ENCODE results near the gene NCOA7. TPM values are rescaled to one million over a fixed set of nuclear protein-coding genes. Genes with fewer than 3 reads are reported as not detected.
A peak's percentile ranks its signal among the peaks of the same experiment; 100 is the strongest.
"Not testable (repeated sequence)": the region's sequence is repeated elsewhere in the genome, so short reads cannot be mapped to it uniquely, and the experiment has no call there.

NCOA7 gene
- polyA plus RNA-seq, 6 donors from 2014 or later, result 1.6 to 10.9 (median 8.4) TPM

- Mint-ChIP-seq H3K27ac (no peak overlapping the region), H3K4me3 (no peak overlapping the region), H3K4me1 (peaks cover 0 to 8% (median 0%) of the 10 kb centered on the region in 3 donors), H3K9me3 (peaks cover 0 to 7% (median 0%) of the 10 kb centered on the region in 7 donors), H3K27me3 (no peaks in the 10 kb centered on the region), H3K36me3 (no peaks in the 10 kb centered on the region)
- no peak for DNase-seq
- ATAC-seq (ENCODE audit: low read depth in 2 of 2), result no peak
These were observed 55.7 kb downstream of the NCOA7 start for GRCh38 chr6:125846292-125847024.

- peaks cover 0 to 13% of the 10 kb centered on the region in 2 donors for H3K36me3 Mint-ChIP-seq
- not testable (repeated sequence) for ATAC-seq (ENCODE audit: low read depth in 2 of 2); DNase-seq; H3K27ac Mint-ChIP-seq; H3K4me3 Mint-ChIP-seq; H3K27me3 Mint-ChIP-seq
- H3K9me3 Mint-ChIP-seq, result peaks cover 0 to 14% (median 0%) of the 10 kb centered on the region in 7 donors
- peaks cover 8 to 12% (median 10%) of the 10 kb centered on the region in 3 donors for H3K4me1 Mint-ChIP-seq
These were observed 57.5 kb downstream of the NCOA7 start for GRCh38 chr6:125848286-125848685.

GRCh38 chr6:125850361-125850760 lies 59.6 kb downstream of the NCOA7 start:
- H3K4me1 Mint-ChIP-seq, result peaks cover 11 to 15% (median 12%) of the 10 kb centered on the region in 3 donors
- peaks cover 0 to 14% (median 0%) of the 10 kb centered on the region in 7 donors for H3K9me3 Mint-ChIP-seq
- H3K4me3 Mint-ChIP-seq, result no peak overlapping the region
- H3K36me3 Mint-ChIP-seq, result peaks cover 7 to 13% of the 10 kb centered on the region in 2 donors
- DNase-seq, result no peak
- no peak overlapping the region for H3K27ac Mint-ChIP-seq
- H3K27me3 Mint-ChIP-seq, result no peaks in the 10 kb centered on the region
- ATAC-seq (ENCODE audit: low read depth in 2 of 2), result no peak

GRCh38 chr6:125852587-125852986 lies 61.8 kb downstream of the NCOA7 start:
- Mint-ChIP-seq H3K4me3 (no peak overlapping the region), H3K27me3 (no peaks in the 10 kb centered on the region), H3K27ac (no peak overlapping the region), H3K4me1 (peaks cover 11 to 15% (median 12%) of the 10 kb centered on the region in 3 donors), H3K36me3 (peaks cover 7 to 13% of the 10 kb centered on the region in 2 donors), H3K9me3 (peaks cover 0 to 14% (median 0%) of the 10 kb centered on the region in 7 donors)
- DNase-seq, result no peak
- ATAC-seq (ENCODE audit: low read depth in 2 of 2), result no peak

GRCh38 chr6:125853168-125853567 lies 62.4 kb downstream of the NCOA7 start:
- Mint-ChIP-seq H3K27me3 (no peaks in the 10 kb centered on the region), H3K4me3 (no peak overlapping the region), H3K4me1 (peaks cover 11 to 15% (median 12%) of the 10 kb centered on the region in 3 donors), H3K9me3 (peaks cover 0 to 14% (median 0%) of the 10 kb centered on the region in 7 donors), H3K36me3 (peaks cover 7 to 13% of the 10 kb centered on the region in 2 donors), H3K27ac (peak overlapping the region in 1 of 6 donors; percentile 51)
- DNase-seq (no peak), ATAC-seq (ENCODE audit: low read depth in 2 of 2) (no peak)

GRCh38 chr6:125853756-125854155 lies 63.0 kb downstream of the NCOA7 start:
- Mint-ChIP-seq H3K4me3 (no peak overlapping the region), H3K36me3 (peaks cover 7 to 13% of the 10 kb centered on the region in 2 donors), H3K27ac (no peak overlapping the region), H3K9me3 (peaks cover 0 to 14% (median 0%) of the 10 kb centered on the region in 7 donors), H3K27me3 (no peaks in the 10 kb centered on the region), H3K4me1 (peaks cover 11 to 15% (median 12%) of the 10 kb centered on the region in 3 donors)
- DNase-seq (no peak), ATAC-seq (ENCODE audit: low read depth in 2 of 2) (no peak)

GRCh38 chr6:125854355-125854754 lies 63.6 kb downstream of the NCOA7 start:
- Mint-ChIP-seq H3K36me3 (peaks cover 7 to 13% of the 10 kb centered on the region in 2 donors), H3K4me1 (peaks cover 11 to 15% (median 12%) of the 10 kb centered on the region in 3 donors), H3K9me3 (peaks cover 0 to 14% (median 0%) of the 10 kb centered on the region in 7 donors), H3K27me3 (no peaks in the 10 kb centered on the region), H3K4me3 (no peak overlapping the region), H3K27ac (no peak overlapping the region)
- DNase-seq, result no peak
- no peak for ATAC-seq (ENCODE audit: low read depth in 2 of 2)

GRCh38 chr6:125855783-125856182 lies 65.0 kb downstream of the NCOA7 start:
- Mint-ChIP-seq H3K36me3 (peaks cover 7 to 13% of the 10 kb centered on the region in 2 donors), H3K4me1 (peaks cover 11 to 12% (median 11%) of the 10 kb centered on the region in 3 donors), H3K27me3 (no peaks in the 10 kb centered on the region), H3K27ac (no peak overlapping the region), H3K4me3 (no peak overlapping the region), H3K9me3 (peaks cover 0 to 14% (median 0%) of the 10 kb centered on the region in 7 donors)
- ATAC-seq (ENCODE audit: low read depth in 2 of 2) (no peak), DNase-seq (no peak)

- no peak for ATAC-seq (ENCODE audit: low read depth in 2 of 2)
- Mint-ChIP-seq H3K9me3 (peaks cover 0 to 3% (median 0%) of the 10 kb centered on the region in 7 donors), H3K27ac (peak overlapping the region in 1 of 6 donors; percentile 76), H3K4me1 (peaks cover 5 to 8% (median 7%) of the 10 kb centered on the region in 3 donors), H3K36me3 (peaks cover 4 to 7% of the 10 kb centered on the region in 2 donors), H3K27me3 (no peaks in the 10 kb centered on the region), H3K4me3 (no peak overlapping the region)
- DNase-seq, result no peak
These were observed 67.1 kb downstream of the NCOA7 start for GRCh38 chr6:125857846-125858245.

GRCh38 chr6:125858427-125859320 lies 67.9 kb downstream of the NCOA7 start:
- Mint-ChIP-seq H3K27ac (peak overlapping the region in 2 of 6 donors; percentile 10 to 76), H3K4me1 (no peaks in the 10 kb centered on the region), H3K36me3 (peaks cover 0 to 7% of the 10 kb centered on the region in 2 donors), H3K9me3 (no peaks in the 10 kb centered on the region), H3K27me3 (no peaks in the 10 kb centered on the region), H3K4me3 (no peak overlapping the region)
- DNase-seq, result peak; percentile 9
- peak; percentile 47 to 69 for ATAC-seq (ENCODE audit: low read depth in 2 of 2)

- Mint-ChIP-seq H3K27ac (no peak overlapping the region), H3K4me1 (no peaks in the 10 kb centered on the region), H3K4me3 (no peak overlapping the region), H3K9me3 (no peaks in the 10 kb centered on the region), H3K27me3 (no peaks in the 10 kb centered on the region), H3K36me3 (peaks cover 0 to 4% of the 10 kb centered on the region in 2 donors)
- DNase-seq (no peak), ATAC-seq (ENCODE audit: low read depth in 2 of 2) (no peak)
These were observed 69.0 kb downstream of the NCOA7 start for GRCh38 chr6:125859727-125860126.

- Mint-ChIP-seq H3K4me3 (no peak overlapping the region), H3K27me3 (no peaks in the 10 kb centered on the region), H3K36me3 (no peaks in the 10 kb centered on the region), H3K27ac (no peak overlapping the region), H3K4me1 (no peaks in the 10 kb centered on the region), H3K9me3 (no peaks in the 10 kb centered on the region)
- no peak for ATAC-seq (ENCODE audit: low read depth in 2 of 2)
- no peak for DNase-seq
These were observed 72.3 kb downstream of the NCOA7 start for GRCh38 chr6:125863023-125863422.

GRCh38 chr6:125865015-125865414 lies 74.3 kb downstream of the NCOA7 start:
- Mint-ChIP-seq H3K4me1 (no peaks in the 10 kb centered on the region), H3K9me3 (no peaks in the 10 kb centered on the region), H3K27ac (no peak overlapping the region), H3K36me3 (no peaks in the 10 kb centered on the region), H3K4me3 (no peak overlapping the region), H3K27me3 (no peaks in the 10 kb centered on the region)
- DNase-seq (no peak), ATAC-seq (ENCODE audit: low read depth in 2 of 2) (no peak)

Data from naive B cell (primary cell).